ENCODE data around the gene GMDS. TPM values are rescaled to one million over a fixed set of nuclear protein-coding genes. Genes with fewer than 3 reads are reported as not detected.

GMDS gene
- total RNA-seq, 1 donor from 2014 or later = 30.1 TPM

- Mint-ChIP-seq H3K4me1 (no peaks in the 10 kb centered on the region), H3K9me3 (peaks cover 7% of the 10 kb centered on the region), H3K27ac (no peak overlapping the region), H3K4me3 (no peak overlapping the region), H3K27me3 (no peaks in the 10 kb centered on the region), H3K36me3 (ENCODE audit: low read depth) (peaks cover 22% of the 10 kb centered on the region)
- ChIA-PET POLR2A (no interaction called here), CTCF (no interaction called here)
- DNase-seq = no peak
- intact Hi-C loops (cut with micrococcal nuclease) = no loop called here
- ATAC-seq (ENCODE audit: low read depth) = no peak
- TF ChIP-seq CTCF (IDR thresholded peaks at IDR 0.05) = no peak
These were observed 312.1 kb downstream of the GMDS start for GRCh38 chr6:1933292-1933691.

DNA sequence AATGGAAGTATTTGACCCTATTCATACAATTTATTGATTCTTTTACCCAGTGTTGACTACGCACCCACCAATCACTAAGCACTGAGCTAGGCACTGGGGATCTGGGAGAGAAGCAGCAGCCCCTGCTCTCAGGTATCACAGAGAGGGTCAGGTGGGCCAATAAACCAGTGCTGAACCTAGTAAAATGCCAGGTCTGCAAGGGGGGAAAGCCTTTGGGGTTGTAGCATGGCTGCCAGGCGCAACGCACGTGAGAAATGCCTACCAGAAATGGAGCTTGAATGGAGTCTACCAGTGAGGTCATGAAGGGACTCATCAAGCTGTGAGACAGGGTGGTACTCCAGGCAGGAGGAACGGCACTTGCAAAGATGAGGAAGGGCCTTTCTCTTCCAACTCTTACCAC is 313.6 kb downstream of the GMDS start:
- no peak overlapping the region for H3K27ac Mint-ChIP-seq
- intact Hi-C loops (cut with micrococcal nuclease) = no loop called here
- no peak overlapping the region for H3K4me3 Mint-ChIP-seq
- no peak for DNase-seq
- no peaks in the 10 kb centered on the region for H3K27me3 Mint-ChIP-seq
- peaks cover 24% of the 10 kb centered on the region for H3K36me3 Mint-ChIP-seq (ENCODE audit: low read depth)
- H3K9me3 Mint-ChIP-seq = peaks cover 7% of the 10 kb centered on the region
- no peaks in the 10 kb centered on the region for H3K4me1 Mint-ChIP-seq
- CTCF ChIA-PET = no interaction called here
- TF ChIP-seq CTCF (IDR thresholded peaks at IDR 0.05) = no peak
- POLR2A ChIA-PET = interaction anchor here (0.7 kb wide), 1 partner anchor 193 kb away, joined by 4 read pairs; no protein-coding TSS in a partner anchor
- no peak for ATAC-seq (ENCODE audit: low read depth)

DNA sequence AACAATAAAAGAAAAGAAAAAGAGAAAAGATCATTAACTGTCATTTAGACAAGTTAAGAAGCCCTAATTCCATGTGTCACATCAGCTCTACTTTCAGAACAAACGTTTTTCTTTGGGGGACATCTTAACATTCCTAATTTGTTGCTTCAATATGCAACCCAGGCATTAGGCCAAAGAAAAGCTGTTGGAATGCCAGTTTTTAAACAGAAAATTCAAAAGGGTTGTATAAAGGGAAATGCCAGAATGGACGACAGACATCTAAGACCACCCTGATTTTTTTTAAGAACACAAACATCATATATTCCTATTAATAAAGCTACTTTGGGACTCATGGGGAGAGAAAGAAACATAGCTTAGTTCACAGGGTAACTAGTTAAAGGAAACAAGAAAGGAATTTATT is 315.0 kb downstream of the GMDS start:
- TF ChIP-seq CTCF (IDR thresholded peaks at IDR 0.05) = no peak
- H3K36me3 Mint-ChIP-seq (ENCODE audit: low read depth) = peaks cover 16% of the 10 kb centered on the region
- ChIA-PET POLR2A (no interaction called here), CTCF (no interaction called here)
- no peaks in the 10 kb centered on the region for H3K4me1 Mint-ChIP-seq
- no peak overlapping the region for H3K4me3 Mint-ChIP-seq
- peaks cover 7% of the 10 kb centered on the region for H3K9me3 Mint-ChIP-seq
- ATAC-seq (ENCODE audit: low read depth) (no peak), DNase-seq (no peak)
- intact Hi-C loops (cut with micrococcal nuclease) = no loop called here
- no peaks in the 10 kb centered on the region for H3K27me3 Mint-ChIP-seq
- H3K27ac Mint-ChIP-seq = no peak overlapping the region

GRCh38 chr6:1929931-1930330 is 315.5 kb downstream of the GMDS start:
- Mint-ChIP-seq H3K27ac (no peak overlapping the region), H3K9me3 (peaks cover 7% of the 10 kb centered on the region), H3K4me3 (no peak overlapping the region), H3K27me3 (no peaks in the 10 kb centered on the region), H3K4me1 (no peaks in the 10 kb centered on the region), H3K36me3 (ENCODE audit: low read depth) (peaks cover 16% of the 10 kb centered on the region)
- TF ChIP-seq CTCF (IDR thresholded peaks at IDR 0.05) = no peak
- ChIA-PET CTCF (no interaction called here), POLR2A (no interaction called here)
- intact Hi-C loops (cut with micrococcal nuclease) = no loop called here
- ATAC-seq (ENCODE audit: low read depth) (no peak), DNase-seq (no peak)

DNA sequence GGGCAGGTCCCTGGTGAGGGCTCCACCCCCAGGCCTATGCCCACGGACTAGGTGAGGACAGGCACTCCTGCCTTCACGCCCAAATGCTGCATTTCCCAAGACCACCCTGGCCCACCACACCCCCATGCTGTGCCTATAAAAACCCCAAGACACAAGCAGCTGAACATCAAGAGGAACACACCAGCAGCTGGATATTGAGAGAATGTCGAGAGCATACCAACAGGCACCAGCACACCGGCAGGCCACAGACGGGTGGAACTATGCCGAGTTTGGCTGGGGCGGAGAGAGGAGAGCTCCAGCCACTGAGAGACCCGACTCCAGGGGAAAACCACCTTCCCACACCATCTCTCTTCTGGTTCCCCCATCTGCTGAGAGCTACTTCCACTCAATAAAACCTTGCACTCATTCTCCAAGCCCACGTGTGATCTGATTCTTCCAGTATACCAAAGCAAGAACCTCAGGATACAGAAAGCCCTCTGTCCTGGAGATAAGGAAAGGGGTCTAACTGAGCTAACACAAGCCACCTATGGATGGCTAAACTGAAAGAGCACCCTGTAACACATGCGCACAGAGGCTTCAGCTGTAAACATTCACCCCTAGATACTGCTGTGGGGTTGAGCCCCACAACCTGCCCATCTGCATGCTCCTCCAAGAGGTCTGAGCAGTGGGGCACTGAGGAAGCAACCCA is 319.5 kb downstream of the GMDS start:
- H3K4me1 Mint-ChIP-seq = no peaks in the 10 kb centered on the region
- H3K4me3 Mint-ChIP-seq = no peak overlapping the region
- DNase-seq (no peak), ATAC-seq (ENCODE audit: low read depth) (no peak)
- H3K9me3 Mint-ChIP-seq = no peaks in the 10 kb centered on the region
- CTCF ChIA-PET = no interaction called here
- TF ChIP-seq CTCF (IDR thresholded peaks at IDR 0.05) = no peak
- intact Hi-C loops (cut with micrococcal nuclease) = no loop called here
- POLR2A ChIA-PET = no interaction called here
- H3K36me3 Mint-ChIP-seq (ENCODE audit: low read depth) = peaks cover 10% of the 10 kb centered on the region
- no peaks in the 10 kb centered on the region for H3K27me3 Mint-ChIP-seq
- no peak overlapping the region for H3K27ac Mint-ChIP-seq
